Measurements from ENCODE around the gene RIMBP3C. TPM values are rescaled to one million over a fixed set of nuclear protein-coding genes. Genes with fewer than 3 reads are reported as not detected.
"Not testable (repeated sequence)": the region's sequence is repeated elsewhere in the genome, so short reads cannot be mapped to it uniquely, and the experiment has no call there.

Gene RIMBP3C
- total RNA-seq, 1 donor from 2014 or later = 0.08 TPM

- intact Hi-C loops (cut with micrococcal nuclease) = loop anchor here (10.0 kb wide), 1 partner anchor 51 kb away; no protein-coding TSS in a partner anchor
- no peaks in the 10 kb centered on the region for H3K9me3 ChIP-seq (replicated peaks)
- peaks cover 82% of the 10 kb centered on the region for H3K4me1 ChIP-seq
- no peak for TF ChIP-seq CTCF (IDR thresholded peaks at IDR 0.05; ENCODE audit: borderline replicate concordance)
- H3K27ac ChIP-seq (replicated peaks) = peak overlapping the region; percentile 25
- H3K27me3 ChIP-seq (ENCODE audit: low read depth) = no peaks in the 10 kb centered on the region
- DNase-seq = no peak
- no peak overlapping the region for H3K4me3 ChIP-seq
- no peaks in the 10 kb centered on the region for H3K36me3 ChIP-seq
Measured at GRCh38 chr22:21573750-21574494, 22.7 kb upstream of the RIMBP3C start.

GRCh38 chr22:21573293-21573734, 22.1 kb upstream of the RIMBP3C start:
- DNase-seq = no peak
- intact Hi-C loops (cut with micrococcal nuclease) = loop anchor here (10.0 kb wide), 1 partner anchor 51 kb away; no protein-coding TSS in a partner anchor

GRCh38 chr22:21571679-21572078, 20.4 kb upstream of the RIMBP3C start:
- TF ChIP-seq CTCF (IDR thresholded peaks at IDR 0.05; ENCODE audit: borderline replicate concordance) = no peak
- Histone ChIP-seq H3K27ac (replicated peaks) (no peak overlapping the region), H3K36me3 (no peaks in the 10 kb centered on the region), H3K27me3 (ENCODE audit: low read depth) (no peaks in the 10 kb centered on the region), H3K4me1 (peaks cover 75% of the 10 kb centered on the region), H3K4me3 (no peak overlapping the region), H3K9me3 (replicated peaks) (no peaks in the 10 kb centered on the region)
- intact Hi-C loops (cut with micrococcal nuclease) = loop anchor here (10.0 kb wide), 1 partner anchor 53 kb away; no protein-coding TSS in a partner anchor
- DNase-seq = no peak

More at GRCh38 chr22:21573293-21573734, 22.1 kb upstream of the RIMBP3C start:
- no peak for TF ChIP-seq CTCF (IDR thresholded peaks at IDR 0.05; ENCODE audit: borderline replicate concordance)
- no peaks in the 10 kb centered on the region for H3K36me3 ChIP-seq
- H3K9me3 ChIP-seq (replicated peaks) = no peaks in the 10 kb centered on the region
- peak overlapping the region; percentile 25 for H3K27ac ChIP-seq (replicated peaks)
- H3K27me3 ChIP-seq (ENCODE audit: low read depth) = no peaks in the 10 kb centered on the region
- peaks cover 82% of the 10 kb centered on the region for H3K4me1 ChIP-seq
- no peak overlapping the region for H3K4me3 ChIP-seq

GRCh38 chr22:21570398-21570797, 19.1 kb upstream of the RIMBP3C start:
- Histone ChIP-seq H3K27ac (replicated peaks) (no peak overlapping the region), H3K36me3 (no peaks in the 10 kb centered on the region), H3K9me3 (replicated peaks) (no peaks in the 10 kb centered on the region), H3K4me3 (no peak overlapping the region), H3K27me3 (ENCODE audit: low read depth) (no peaks in the 10 kb centered on the region), H3K4me1 (peaks cover 75% of the 10 kb centered on the region)
- intact Hi-C loops (cut with micrococcal nuclease) = loop anchor here (10.0 kb wide), 1 partner anchor 54 kb away; no protein-coding TSS in a partner anchor
- no peak for TF ChIP-seq CTCF (IDR thresholded peaks at IDR 0.05; ENCODE audit: borderline replicate concordance)
- DNase-seq = no peak

- peak overlapping the region; percentile 92 for H3K4me3 ChIP-seq
- no peaks in the 10 kb centered on the region for H3K9me3 ChIP-seq (replicated peaks)
- intact Hi-C loops (cut with micrococcal nuclease) = loop anchor here (10.0 kb wide), 1 partner anchor 55 kb away; no protein-coding TSS in a partner anchor
- peaks cover 70% of the 10 kb centered on the region for H3K4me1 ChIP-seq
- H3K27me3 ChIP-seq (ENCODE audit: low read depth) = no peaks in the 10 kb centered on the region
- no peak for DNase-seq
- no peak for TF ChIP-seq CTCF (IDR thresholded peaks at IDR 0.05; ENCODE audit: borderline replicate concordance)
- H3K36me3 ChIP-seq = no peaks in the 10 kb centered on the region
- H3K27ac ChIP-seq (replicated peaks) = no peak overlapping the region
Measured at GRCh38 chr22:21569459-21570170, 18.4 kb upstream of the RIMBP3C start.

- Histone ChIP-seq H3K4me1 (peaks cover 65% of the 10 kb centered on the region), H3K4me3 (peak overlapping the region; percentile 92), H3K27ac (replicated peaks) (peak overlapping the region; percentile 90)
- intact Hi-C loops (cut with micrococcal nuclease); H3K27me3 ChIP-seq (ENCODE audit: low read depth); DNase-seq; H3K9me3 ChIP-seq (replicated peaks); H3K36me3 ChIP-seq: not testable (repeated sequence)
Measured at GRCh38 chr22:21569076-21569427, 17.8 kb upstream of the RIMBP3C start.
